HG03039 (cell line): ENCODE results near the gene OR5K4.
"Not testable (repeated sequence)": the region's sequence is repeated elsewhere in the genome, so short reads cannot be mapped to it uniquely, and the experiment has no call there.

Experiments used
- ATAC-seq: cut with Tn5 transposase; IDR thresholded peaks from one replicate; pipeline ENCODE4 v1.9.1; 2021; ENCODE audit warnings: mild to moderate bottlenecking, moderate library complexity; ENCODE audit not compliant: unreplicated experiment

Gene OR5K4

GRCh38 chr3:98371186-98371585 is 17.5 kb downstream of the OR5K4 start:
- no peak for ATAC-seq

DNA sequence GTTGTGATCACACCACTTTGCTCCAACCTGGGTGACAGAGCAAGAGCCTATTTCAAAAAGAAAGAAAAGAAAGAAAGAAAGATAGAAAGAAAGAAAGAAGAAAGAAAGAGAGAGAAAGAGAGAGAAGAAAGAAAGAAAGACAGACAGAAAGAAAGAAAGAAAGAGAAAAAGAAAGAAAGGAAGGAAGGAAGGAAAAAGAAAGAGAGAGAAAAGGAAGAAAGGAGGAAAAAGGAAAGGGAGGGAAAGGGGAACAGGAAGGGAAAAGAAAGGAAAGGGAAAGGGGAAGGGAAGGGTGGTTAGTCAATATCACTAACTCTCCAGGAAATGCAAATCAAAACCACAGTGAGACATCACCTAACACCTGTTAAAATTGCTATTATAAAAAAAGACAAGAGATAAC is 18.2 kb downstream of the OR5K4 start:
- no peak for ATAC-seq

DNA sequence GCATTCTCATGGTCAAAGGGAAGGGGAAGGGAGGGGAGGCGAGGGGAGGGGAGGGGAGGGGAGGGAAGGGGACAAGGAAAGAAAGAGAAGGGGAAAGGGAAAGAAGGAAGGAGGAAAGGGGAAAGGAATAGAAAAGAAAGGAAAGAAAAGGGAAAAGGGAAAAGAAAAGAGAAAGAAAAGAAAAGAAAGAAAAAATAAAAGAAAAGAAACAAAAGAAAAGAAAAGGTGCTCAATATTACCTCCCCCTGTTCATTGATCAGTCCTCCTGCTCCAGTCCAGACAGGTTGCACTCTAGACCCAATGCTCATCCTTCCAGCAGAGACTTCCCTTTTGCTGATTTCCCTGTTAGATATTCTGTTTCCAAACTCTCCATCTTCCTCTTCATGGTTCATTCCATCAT is 18.8 kb downstream of the OR5K4 start:
- ATAC-seq: no peak

- no peak for ATAC-seq
Measured at GRCh38 chr3:98376631-98377030, 23.0 kb downstream of the OR5K4 start.

DNA sequence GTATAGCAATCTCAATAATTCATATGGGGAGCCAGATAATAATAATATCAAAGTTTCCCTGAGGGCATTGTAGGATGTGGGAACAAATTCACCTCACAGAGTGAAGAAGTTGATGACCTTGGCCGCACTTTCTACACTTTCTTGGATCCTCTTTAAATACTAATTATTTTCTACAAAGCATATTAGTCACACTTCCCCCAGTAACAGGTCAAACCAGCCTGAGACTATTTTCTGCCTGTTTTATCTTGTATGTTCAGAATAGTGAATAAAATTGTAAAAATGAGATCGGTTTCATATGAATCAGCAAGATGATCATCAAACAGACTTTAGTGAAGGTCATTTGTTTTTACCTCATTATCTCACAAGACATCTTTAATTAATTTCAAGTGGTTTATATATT is 34.5 kb downstream of the OR5K4 start:
- no peak for ATAC-seq

GRCh38 chr3:98390366-98390765 is 36.7 kb downstream of the OR5K4 start, which contains the start of gene OR5K3:
OR5K3 (plus strand) TSS chr3:98390666; CDS start chr3:98390666, 0 bp downstream.
- ATAC-seq: no peak

- no peak for ATAC-seq
Measured at GRCh38 chr3:98395101-98395500, 41.4 kb downstream of the OR5K4 start.

GRCh38 chr3:98396482-98396881 is 42.8 kb downstream of the OR5K4 start:
- not testable (repeated sequence) for ATAC-seq

GRCh38 chr3:98398513-98398912 is 44.9 kb downstream of the OR5K4 start:
- ATAC-seq: no peak

DNA sequence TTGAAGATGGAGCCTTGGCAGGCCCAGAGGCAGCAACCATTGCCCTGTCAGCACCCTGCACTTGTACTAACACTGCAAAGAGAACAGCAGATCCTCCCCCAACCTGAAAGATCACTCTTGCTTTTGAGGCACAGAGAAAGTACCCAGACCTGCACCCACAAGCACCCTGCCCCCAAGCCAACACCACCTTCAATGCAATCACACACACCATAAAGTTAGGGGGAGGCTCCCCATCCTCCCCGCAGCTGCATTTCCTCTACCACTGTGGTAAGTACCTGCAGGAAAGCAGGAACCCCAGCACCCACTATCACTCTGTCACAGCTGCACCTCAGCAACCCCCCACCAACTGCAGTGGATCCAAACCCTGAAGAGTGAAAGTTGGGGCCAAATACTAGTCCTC is 48.9 kb downstream of the OR5K4 start:
- no peak for ATAC-seq

GRCh38 chr3:98404010-98404409 is 50.4 kb downstream of the OR5K4 start:
- no peak for ATAC-seq
